ENCODE data around the gene DYNLT5.

- TF ChIP-seq POLR2A (IDR thresholded peaks at IDR 0.05; ENCODE audit: low read depth, low read length): no peak
- no peak for TF ChIP-seq TAF1 (IDR thresholded peaks at IDR 0.05; ENCODE audit: borderline replicate concordance, low read depth, low read length)
- no peak for TF ChIP-seq POLR2AphosphoS5 (IDR thresholded peaks at IDR 0.05; ENCODE audit: low read depth, low read length)
Observed at GRCh38 chr1:66809245-66809644, 57.0 kb downstream of the DYNLT5 start.

Measured in GM12892 (cell line).